Esophagus squamous epithelium (tissue), 5 donors: ENCODE measurements around the gene DOCK2. TPM values are rescaled to one million over a fixed set of nuclear protein-coding genes. Genes with fewer than 3 reads are reported as not detected.

Experiments
- DNase-seq: peaks from one replicate; lab custom pipeline; 2025; lab: John Stamatoyannopoulos, UW
- H3K27ac ChIP-seq, 4 donors: fragments of 200-600 bp; sonication (generic); one replicate each; pipeline ENCODE4 v1.5.1; 2016 to 2019; ENCODE audit warnings: mild to moderate bottlenecking in 1 of 4
- H3K27me3 ChIP-seq, 4 donors: fragments of 200-600 bp; sonication (generic); 1 replicate in 3 of 4; 2 replicates in 1 of 4; pipeline versions ENCODE4 v1.5.1 to v1.6.0; 2017 to 2021; ENCODE audit warnings: antibody characterized with exemption in 1 of 4
- H3K36me3 ChIP-seq, 3 donors: fragments of 200-600 bp; sonication (generic); one replicate each; pipeline ENCODE4 v1.5.1; 2016 to 2019
- H3K4me1 ChIP-seq, 3 donors: fragments of 200-600 bp; sonication (generic); one replicate each; pipeline ENCODE4 v1.5.1; 2017 to 2019
- H3K4me3 ChIP-seq, 4 donors: fragments of 200-600 bp; sonication (generic); 1 replicate in 3 of 4; 2 replicates in 1 of 4; pipeline ENCODE4 v1.5.1; 2016 to 2019; ENCODE audit warnings: mild to moderate bottlenecking in 2 of 4, moderate library complexity in 1 of 4
- H3K9me3 ChIP-seq, 3 donors: fragments of 200-600 bp; sonication (generic); one replicate each; pipeline ENCODE4 v1.5.1; 2016 to 2019
- CTCF ChIP-seq, 6 experiments: fragments of 450-650 bp in 4 of 6; fragments of 200-600 bp in 2 of 6; sonication (generic) in 2 of 6; IDR thresholded peaks; one replicate each; pipeline ENCODE4 v1.5.1; 2016 to 2019; ENCODE audit warnings: antibody characterized with exemption in 6 of 6, mild to moderate bottlenecking in 4 of 6, moderate library complexity in 4 of 6
- POLR2A ChIP-seq, 4 donors: fragments of 450-650 bp; IDR thresholded peaks; one replicate each; pipeline ENCODE4 v1.6.1; 2017; ENCODE audit warnings: antibody characterized with exemption in 4 of 4, mild to moderate bottlenecking in 4 of 4, moderate library complexity in 3 of 4
- WGBS, 2 donors: methylation state at CpG; one replicate each; pipeline ENCODE4 v1.1.5; 2018; 5-methylcytosine and 5-hydroxymethylcytosine counted together
- intact Hi-C: fragments of 100-400 bp; cut with DNase I; formaldehyde crosslinking; loops from one replicate; pipeline ENCODE4 v1.15.0; 2022
- total RNA-seq, 4 donors: library from RNA; depleted of rRNA; stranded (reverse); fragments of >200 nt; gene quantifications; one replicate each; pipeline ENCODE4 v1.1.0, GENCODE V29; 2016
- donor health status: DM: yes; HTN: yes; CAD: no.

The DOCK2 gene
- total RNA-seq, 4 donors from 2014 or later: 4.1 to 14.5 (median 10.0) TPM

- DNase-seq: no peak
- H3K4me3 ChIP-seq: no peak overlapping the region
- TF ChIP-seq CTCF (IDR thresholded peaks at IDR 0.05) (no peak), POLR2A (IDR thresholded peaks at IDR 0.05) (no peak)
- no peaks in the 10 kb centered on the region for H3K9me3 ChIP-seq
- H3K27me3 ChIP-seq: no peaks in the 10 kb centered on the region
- H3K27ac ChIP-seq: no peak overlapping the region
- 85 to 100% methylated on average over 1 of the region's 1 CpG for WGBS, 2 donors
- H3K36me3 ChIP-seq: no peaks in the 10 kb centered on the region
- no peaks in the 10 kb centered on the region for H3K4me1 ChIP-seq
- intact Hi-C loops: no loop called here
These were observed 119.9 kb downstream of the DOCK2 start for GRCh38 chr5:169757016-169757415.

- Histone ChIP-seq H3K36me3 (no peaks in the 10 kb centered on the region), H3K4me1 (no peaks in the 10 kb centered on the region), H3K4me3 (no peak overlapping the region), H3K27ac (no peak overlapping the region), H3K9me3 (no peaks in the 10 kb centered on the region), H3K27me3 (no peaks in the 10 kb centered on the region)
- intact Hi-C loops: no loop called here
- DNase-seq: no peak
- TF ChIP-seq POLR2A (IDR thresholded peaks at IDR 0.05) (no peak), CTCF (IDR thresholded peaks at IDR 0.05) (no peak)
These were observed 121.8 kb downstream of the DOCK2 start for GRCh38 chr5:169758886-169759285.

GRCh38 chr5:169760229-169760628, 123.2 kb downstream of the DOCK2 start:
- Histone ChIP-seq H3K27me3 (no peaks in the 10 kb centered on the region), H3K4me3 (no peak overlapping the region), H3K9me3 (no peaks in the 10 kb centered on the region), H3K4me1 (no peaks in the 10 kb centered on the region), H3K27ac (no peak overlapping the region), H3K36me3 (no peaks in the 10 kb centered on the region)
- no peak for TF ChIP-seq POLR2A (IDR thresholded peaks at IDR 0.05)
- no peak for TF ChIP-seq CTCF (IDR thresholded peaks at IDR 0.05)
- intact Hi-C loops: no loop called here
- no peak for DNase-seq

- TF ChIP-seq POLR2A (IDR thresholded peaks at IDR 0.05) (no peak), CTCF (IDR thresholded peaks at IDR 0.05) (no peak)
- intact Hi-C loops: no loop called here
- H3K4me1 ChIP-seq: no peaks in the 10 kb centered on the region
- DNase-seq: no peak
- H3K27ac ChIP-seq: no peak overlapping the region
- H3K36me3 ChIP-seq: no peaks in the 10 kb centered on the region
- no peak overlapping the region for H3K4me3 ChIP-seq
- no peaks in the 10 kb centered on the region for H3K9me3 ChIP-seq
- WGBS, 2 donors: 76 to 78% methylated on average over 2 of the region's 2 CpGs
- no peaks in the 10 kb centered on the region for H3K27me3 ChIP-seq
These were observed 125.4 kb downstream of the DOCK2 start for GRCh38 chr5:169762338-169763095.

GRCh38 chr5:169763376-169764017, 126.4 kb downstream of the DOCK2 start:
- H3K36me3 ChIP-seq: no peaks in the 10 kb centered on the region
- DNase-seq: no peak
- H3K27me3 ChIP-seq: no peaks in the 10 kb centered on the region
- TF ChIP-seq POLR2A (IDR thresholded peaks at IDR 0.05) (no peak), CTCF (IDR thresholded peaks at IDR 0.05) (no peak)
- no peak overlapping the region for H3K4me3 ChIP-seq
- intact Hi-C loops: no loop called here
- H3K9me3 ChIP-seq: no peaks in the 10 kb centered on the region
- H3K27ac ChIP-seq: no peak overlapping the region
- H3K4me1 ChIP-seq: no peaks in the 10 kb centered on the region
- WGBS, 2 donors: 72 to 82% methylated on average over 5 of the region's 8 CpGs
